Stimulated activated CD8-positive, alpha-beta memory T cell treated with anti-CD3 and anti-CD28 coated beads, Interleukin-7, amount 100 ng/mL, for 4 hours (primary cell): Measurements from ENCODE around the gene PHF23.

Source experiments
- DNase-seq, 2 donors: peaks; one replicate each; pipeline ENCODE4 v3.0.0-alpha.2; 2020; ENCODE audit warnings: low read depth in 2 of 2

PHF23 gene

DNA sequence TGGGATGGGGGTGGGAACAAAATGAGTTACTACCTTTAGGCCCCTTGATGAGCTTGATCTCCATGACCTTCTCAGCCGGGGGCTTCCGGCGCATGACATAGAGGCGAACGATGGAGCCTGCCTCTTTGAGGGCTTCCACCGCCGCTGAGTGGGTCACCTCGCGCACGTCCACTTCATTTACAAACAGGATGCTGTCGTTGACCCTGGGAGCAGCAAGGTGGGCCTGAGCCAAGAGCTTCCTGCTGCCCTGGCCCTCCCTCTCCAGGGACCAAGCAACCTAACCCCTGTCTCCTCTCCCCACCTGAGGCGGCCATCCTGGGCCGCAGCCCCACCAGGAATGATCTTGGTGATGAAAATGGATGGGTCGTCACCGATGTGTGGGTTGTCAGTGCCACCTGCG is 35.9 kb downstream of the PHF23 start:
- no peak for DNase-seq

DNA sequence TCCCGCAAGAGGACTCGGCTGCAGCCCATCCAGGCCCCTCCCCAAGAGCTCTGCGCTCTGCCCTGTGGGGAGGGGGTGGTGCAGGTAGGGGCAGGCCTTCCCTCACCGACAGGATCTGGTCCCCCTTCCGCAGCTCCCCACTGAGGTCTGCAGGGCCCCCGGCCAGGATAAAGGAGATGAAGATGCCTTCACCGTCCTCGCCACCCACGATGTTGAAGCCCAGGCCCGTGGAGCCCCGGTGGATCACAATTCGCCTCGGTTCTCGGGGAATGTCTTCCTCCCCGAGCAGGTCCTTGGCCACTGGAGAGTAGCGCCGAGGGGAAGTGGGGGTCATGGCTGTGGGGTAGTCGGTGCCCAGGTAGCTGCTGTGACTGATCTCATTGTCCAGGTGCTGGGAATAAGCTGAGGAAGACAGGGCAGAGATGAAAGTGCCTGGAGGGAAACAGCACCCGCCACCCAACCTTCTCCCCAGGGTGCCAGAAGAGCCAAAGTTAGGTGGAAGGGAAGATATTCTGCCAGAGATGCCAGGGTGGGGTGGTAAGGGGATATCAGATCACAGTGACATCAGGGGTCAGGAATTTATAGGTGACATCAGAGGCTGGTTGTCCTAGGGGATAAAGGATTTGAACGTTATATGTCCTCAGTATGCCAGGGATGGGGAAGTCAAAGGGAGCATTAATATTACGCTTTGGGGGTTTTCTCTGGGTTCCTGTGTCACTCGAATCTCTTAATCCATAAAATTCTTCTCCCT is 42.4 kb downstream of the PHF23 start:
- no peak for DNase-seq

GRCh38 chr17:7195971-7196370 is 43.3 kb downstream of the PHF23 start:
- DNase-seq: no peak

DNA sequence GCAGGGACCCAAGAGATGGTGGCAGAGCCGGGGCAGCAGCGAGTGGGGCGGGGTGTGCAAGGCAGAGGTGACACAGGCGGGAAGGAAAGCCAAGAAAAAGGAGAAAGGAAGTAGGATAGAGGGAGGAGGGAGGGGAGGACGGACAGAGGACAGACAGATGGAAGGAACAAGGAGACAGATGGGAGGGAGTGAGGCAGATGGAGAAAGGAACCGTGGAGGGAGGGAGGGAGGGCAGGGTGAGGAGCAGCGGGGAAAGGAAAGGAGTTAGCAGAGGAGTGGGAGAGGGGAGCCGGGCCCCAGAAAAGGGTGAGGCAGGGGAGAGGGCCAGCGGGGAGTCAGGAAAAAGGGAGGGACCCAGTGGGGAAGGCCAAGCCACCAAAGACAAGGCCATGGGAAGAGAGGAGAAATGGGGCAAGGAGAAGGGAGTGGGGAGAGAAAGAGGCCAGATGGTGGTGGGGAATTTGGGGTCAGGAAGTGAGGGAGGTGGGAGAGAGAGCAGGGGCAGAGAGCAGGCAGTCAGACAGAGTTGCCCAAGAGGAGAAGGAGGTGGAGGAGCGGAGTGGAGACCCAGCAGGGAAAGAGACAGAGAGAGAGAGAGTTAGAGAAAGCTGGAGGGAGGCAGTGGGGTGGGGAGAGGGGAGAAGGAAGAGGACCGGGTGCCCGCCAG is 46.9 kb downstream of the PHF23 start:
- no peak for DNase-seq

DNA sequence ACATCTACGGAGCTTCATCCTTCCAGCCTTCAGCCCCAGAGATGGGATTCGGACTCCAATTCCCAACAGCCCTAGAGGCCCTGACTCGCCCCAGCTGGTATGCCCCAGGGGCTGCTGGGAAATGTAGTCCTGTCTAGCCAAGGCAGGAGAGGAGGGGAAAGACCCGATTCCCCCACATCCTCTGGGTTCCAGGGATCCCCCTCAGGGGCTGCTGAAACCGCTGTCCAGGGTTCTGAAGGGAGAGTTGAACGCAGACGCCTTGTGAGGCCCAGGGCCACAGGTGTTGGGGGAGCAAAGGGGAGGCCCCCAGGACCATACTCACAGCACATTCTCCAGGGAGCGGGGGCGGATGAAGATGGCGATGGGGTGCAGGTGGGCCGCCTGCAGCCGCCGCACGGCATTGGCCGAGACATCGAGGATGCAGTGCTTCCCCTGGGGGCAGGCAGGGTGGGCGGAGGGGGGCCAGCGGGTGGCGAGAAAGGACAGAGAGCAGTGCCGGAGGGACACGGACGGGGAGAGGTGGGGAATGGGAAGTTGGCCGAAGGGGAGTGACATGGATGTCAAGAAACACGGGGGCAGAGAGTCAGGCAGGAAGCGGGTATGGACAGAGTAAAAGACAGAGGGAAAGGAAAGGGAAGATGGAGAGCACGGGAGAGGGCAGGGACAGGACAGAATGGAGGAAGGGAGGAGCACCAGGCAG is 47.5 kb downstream of the PHF23 start:
- no peak for DNase-seq

GRCh38 chr17:7191069-7191468 is 48.2 kb downstream of the PHF23 start:
- no peak for DNase-seq

- DNase-seq: no peak
Observed at GRCh38 chr17:7190276-7190917, 48.9 kb downstream of the PHF23 start.

DNA sequence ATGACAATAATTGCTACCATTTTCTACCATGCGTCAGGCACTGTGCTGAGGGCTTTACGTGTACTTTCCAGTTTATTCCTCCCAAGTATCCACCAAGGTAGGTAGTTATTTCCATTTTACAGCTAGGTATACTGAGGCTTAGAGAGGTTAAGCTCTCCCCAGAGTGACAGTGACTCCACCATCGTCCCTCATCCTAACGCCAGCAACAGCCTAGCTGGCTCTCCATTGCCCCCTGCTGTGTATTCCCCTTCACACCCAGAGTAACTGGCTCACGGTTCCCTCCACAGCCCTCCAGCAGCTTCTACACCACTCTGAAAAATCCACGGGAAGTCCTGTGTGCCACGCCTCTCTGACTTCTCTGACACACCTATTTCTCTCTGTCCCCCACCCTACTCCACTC is 53.0 kb downstream of the PHF23 start:
- no peak for DNase-seq
